Ascending aorta (tissue), 2 donors: ENCODE results near the gene CEP131. TPM values are rescaled to one million over a fixed set of nuclear protein-coding genes. Genes with fewer than 3 reads are reported as not detected.

ENCODE experiments used
- DNase-seq, 2 donors: peaks; one replicate each; pipeline ENCODE4 v3.0.0-alpha.2; 2019; ENCODE audit warnings: low spot score in 2 of 2
- H3K27ac ChIP-seq, 2 donors: fragments of 200-600 bp; sonication (generic); one replicate each; pipeline ENCODE4 v1.5.1; 2016 to 2017; ENCODE audit warnings: mild to moderate bottlenecking in 1 of 2
- H3K27me3 ChIP-seq: fragments of 200-600 bp; sonication (generic); one replicate; pipeline ENCODE4 v1.5.1; 2017
- H3K36me3 ChIP-seq, 2 donors: fragments of 200-600 bp; sonication (generic); one replicate each; pipeline ENCODE4 v1.5.1; 2016
- H3K4me1 ChIP-seq, 2 donors: fragments of 200-600 bp; sonication (generic); one replicate each; pipeline ENCODE4 v1.5.1; 2016 to 2017; ENCODE audit warnings: mild to moderate bottlenecking in 1 of 2
- H3K4me3 ChIP-seq, 2 donors: fragments of 200-600 bp; sonication (generic); one replicate each; pipeline ENCODE4 v1.5.1; 2016 to 2017; ENCODE audit warnings: mild to moderate bottlenecking in 1 of 2
- H3K9me3 ChIP-seq, 2 donors: fragments of 200-600 bp; sonication (generic); one replicate each; pipeline ENCODE4 v1.5.1; 2016
- CTCF ChIP-seq, 3 experiments: fragments of 200-600 bp in 2 of 3; fragments of 450-650 bp in 1 of 3; sonication (generic) in 2 of 3; IDR thresholded peaks; one replicate each; pipeline ENCODE4 v1.5.1; 2016 to 2019; ENCODE audit warnings: antibody characterized with exemption in 3 of 3, mild to moderate bottlenecking in 1 of 3, moderate library complexity in 1 of 3
- intact Hi-C: fragments of 100-400 bp; cut with DNase I; formaldehyde crosslinking; loops from one replicate; pipeline ENCODE4 v1.15.1; 2023
- total RNA-seq: library from RNA; depleted of rRNA; stranded (reverse); fragments of >200 nt; gene quantifications from one replicate; pipeline ENCODE4 v1.1.0, GENCODE V29; 2016

The CEP131 gene
- total RNA-seq, 1 donor from 2014 or later = 6.7 TPM

DNA sequence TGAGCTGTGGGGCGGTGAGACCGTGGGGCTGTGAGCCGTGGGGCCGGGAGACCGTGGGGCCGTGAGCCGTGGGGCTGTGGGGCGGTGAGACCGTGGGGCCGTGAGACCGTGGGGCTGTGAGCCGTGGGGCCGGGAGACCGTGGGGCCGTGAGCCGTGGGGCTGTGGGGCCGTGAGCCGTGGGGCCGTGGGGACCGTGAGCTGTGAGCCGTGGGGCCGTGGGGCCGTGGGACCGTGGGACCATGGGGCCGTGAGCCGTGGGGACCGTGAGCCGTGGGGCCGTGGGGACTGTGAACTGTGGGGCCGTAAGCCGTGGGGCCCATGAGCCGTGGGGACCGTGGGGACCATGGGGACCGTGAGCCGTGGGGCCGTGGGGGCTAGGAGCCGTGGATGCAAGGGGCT lies 82.1 kb downstream of the CEP131 start:
- no peaks in the 10 kb centered on the region for H3K4me1 ChIP-seq
- no peaks in the 10 kb centered on the region for H3K27me3 ChIP-seq
- no peak for DNase-seq
- H3K4me3 ChIP-seq = no peak overlapping the region
- no peaks in the 10 kb centered on the region for H3K36me3 ChIP-seq
- intact Hi-C loops = no loop called here
- no peak overlapping the region for H3K27ac ChIP-seq
- no peak for TF ChIP-seq CTCF (IDR thresholded peaks at IDR 0.05)
- no peaks in the 10 kb centered on the region for H3K9me3 ChIP-seq

DNA sequence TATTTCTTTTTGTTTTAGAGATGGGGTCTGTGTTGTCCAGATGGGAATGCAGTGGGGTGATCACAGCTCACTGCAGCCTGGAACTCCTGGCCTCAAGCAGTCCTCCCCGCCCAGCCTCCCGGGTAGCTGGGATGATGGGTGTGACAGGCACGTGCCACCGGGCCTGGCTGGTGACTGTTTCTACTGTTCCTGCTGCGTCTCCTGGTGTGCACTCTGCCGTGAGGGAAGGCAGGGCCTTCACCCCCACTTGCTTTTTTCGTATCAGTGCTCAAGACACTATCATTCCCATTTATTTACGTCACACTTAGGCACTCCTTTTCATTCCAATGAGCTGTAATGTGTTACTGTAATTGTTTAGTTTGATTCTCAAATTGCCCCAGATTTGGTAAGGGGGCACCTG lies 82.7 kb downstream of the CEP131 start:
- intact Hi-C loops = no loop called here
- Histone ChIP-seq H3K27ac (no peak overlapping the region), H3K4me1 (no peaks in the 10 kb centered on the region), H3K4me3 (no peak overlapping the region), H3K27me3 (no peaks in the 10 kb centered on the region), H3K36me3 (no peaks in the 10 kb centered on the region), H3K9me3 (no peaks in the 10 kb centered on the region)
- DNase-seq = no peak
- TF ChIP-seq CTCF (IDR thresholded peaks at IDR 0.05) = no peak

Other genes starting within 250 kb of the CEP131 start
- 32.1 TPM for gene CHMP6, start 231.1 kb downstream of the CEP131 start, total RNA-seq
- gene BAIAP2, start 187.8 kb downstream of the CEP131 start, total RNA-seq = 14.4 TPM
- not detected for gene PVALEF, start 57.5 kb downstream of the CEP131 start, total RNA-seq
- 20.6 TPM for gene AATK, start 56.7 kb downstream of the CEP131 start, total RNA-seq
- 117 TPM for gene TEPSIN, start 16.1 kb upstream of the CEP131 start, total RNA-seq
- 6.5 TPM for gene NDUFAF8, start 16.4 kb upstream of the CEP131 start, total RNA-seq
- gene SLC38A10, start 72.3 kb upstream of the CEP131 start, total RNA-seq = 261 TPM
- gene BAHCC1, start 172.5 kb upstream of the CEP131 start, total RNA-seq = 29.1 TPM